Measurements from ENCODE around the gene BRD3OS.
A peak's percentile ranks its signal among the peaks of the same experiment; 100 is the strongest.

BRD3OS gene

GRCh38 chr9:133989625-133990365, 35.5 kb upstream of the BRD3OS start:
- no peak for DNase-seq

DNA sequence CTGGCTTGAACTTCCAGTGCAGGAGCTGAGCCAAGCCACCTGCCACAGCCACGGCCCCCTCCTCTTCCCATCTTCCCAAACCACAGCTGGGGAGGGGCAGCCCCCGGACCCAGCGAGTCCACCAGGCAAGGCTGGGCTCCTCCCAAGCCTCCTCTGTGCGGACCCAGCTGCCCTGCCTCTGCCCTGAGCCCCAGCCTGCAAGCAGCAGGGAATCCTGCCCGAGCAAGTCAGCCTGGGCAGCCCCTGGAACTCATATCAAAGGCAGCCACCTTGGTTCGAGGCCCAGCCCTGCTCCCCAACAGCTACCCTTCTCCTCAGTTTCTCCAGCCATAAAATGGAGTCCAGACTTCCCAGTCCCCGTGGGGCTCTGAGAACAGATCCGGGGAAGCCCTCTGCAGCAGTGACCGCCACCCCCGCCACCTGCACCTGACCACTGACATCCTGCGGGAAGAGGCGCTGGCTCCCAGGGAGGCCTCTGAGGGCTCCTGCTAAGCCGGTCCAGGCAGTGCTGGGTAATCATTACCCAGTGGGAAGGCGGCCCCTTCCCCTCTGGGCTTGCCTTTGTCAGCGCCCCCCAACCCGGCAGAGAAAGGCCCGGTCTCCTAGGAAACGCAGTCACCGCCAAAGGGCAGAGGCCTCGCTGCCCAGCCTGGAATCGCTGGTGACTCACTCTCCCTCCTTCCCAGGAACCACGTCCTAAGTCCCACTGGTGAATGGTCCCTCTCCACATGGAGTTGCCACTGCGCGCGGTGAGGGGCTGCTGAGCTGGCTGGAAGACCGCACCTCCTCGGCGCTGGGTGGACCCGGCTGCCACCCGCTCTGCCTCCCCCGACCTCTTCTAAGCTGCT, 34.7 kb upstream of the BRD3OS start:
- no peak for DNase-seq

- no peak for DNase-seq
Observed at GRCh38 chr9:133991214-133991921, 33.9 kb upstream of the BRD3OS start.

GRCh38 chr9:133991964-133992779, 33.1 kb upstream of the BRD3OS start, which contains the start of gene VAV2:
VAV2 (minus strand) TSS chr9:133992324; CDS start chr9:133992278, 46 bp downstream.
- peak; percentile 75 for DNase-seq

GRCh38 chr9:133992780-133993634, 32.3 kb upstream of the BRD3OS start:
- DNase-seq, result peak; percentile 92

DNA sequence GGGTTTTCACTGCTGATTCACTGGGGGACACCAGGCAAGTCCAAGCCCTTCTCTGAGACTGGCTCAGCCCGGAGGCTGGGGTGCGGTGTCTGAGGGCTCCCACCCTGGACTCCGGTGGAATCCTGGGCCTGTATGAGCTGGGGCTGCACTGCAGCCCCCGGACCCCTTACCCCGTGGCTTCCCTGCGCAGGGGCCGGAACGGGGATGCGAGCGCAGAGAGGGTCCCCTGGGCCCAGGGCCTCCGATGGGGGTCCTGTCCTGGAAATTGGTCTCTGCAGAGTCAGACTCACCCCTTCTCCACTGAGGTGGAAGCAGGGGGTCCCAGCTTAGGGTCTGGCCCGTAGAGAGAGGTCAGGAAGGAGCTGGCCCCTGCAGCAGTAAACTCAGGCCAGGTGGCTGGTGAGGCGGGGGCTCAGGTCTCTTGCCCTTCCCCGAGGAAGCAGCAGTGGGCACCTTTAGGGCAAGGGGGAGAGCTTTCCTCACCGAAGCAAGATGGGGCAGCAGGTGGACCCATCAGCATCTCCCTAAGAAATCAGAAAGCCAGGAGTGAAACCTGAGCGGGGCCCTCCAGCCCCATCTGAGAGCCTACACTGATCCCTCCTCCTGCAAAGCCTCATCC, 31.5 kb upstream of the BRD3OS start:
- DNase-seq, result no peak

- DNase-seq, result peak; percentile 83
Observed at GRCh38 chr9:133994353-133995011, 30.8 kb upstream of the BRD3OS start.

- DNase-seq, result no peak
Observed at GRCh38 chr9:133995012-133995896, 30.0 kb upstream of the BRD3OS start.

GRCh38 chr9:133996531-133997520, 28.5 kb upstream of the BRD3OS start:
- DNase-seq, result no peak

DNA sequence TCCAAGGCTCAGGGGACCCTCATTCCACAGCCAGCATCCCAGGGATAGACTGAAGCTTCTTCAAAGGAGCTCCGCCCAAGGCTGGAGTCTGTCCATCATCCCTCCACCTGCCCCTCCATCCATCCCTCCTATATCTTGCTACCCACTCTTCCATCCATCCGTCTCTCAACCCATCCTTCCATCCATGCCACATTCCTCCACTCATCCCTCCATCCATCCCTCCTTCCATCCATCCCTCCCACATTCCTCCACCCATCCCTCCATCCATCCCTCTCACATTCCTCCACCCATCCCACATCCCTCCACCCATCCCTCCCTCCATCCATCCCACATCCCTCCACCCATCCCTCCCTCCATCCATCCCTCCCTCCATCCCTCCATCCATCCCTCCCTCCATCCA, 27.7 kb upstream of the BRD3OS start:
- no peak for DNase-seq

- DNase-seq, result no peak
Observed at GRCh38 chr9:133998915-133999595, 26.2 kb upstream of the BRD3OS start.

DNA sequence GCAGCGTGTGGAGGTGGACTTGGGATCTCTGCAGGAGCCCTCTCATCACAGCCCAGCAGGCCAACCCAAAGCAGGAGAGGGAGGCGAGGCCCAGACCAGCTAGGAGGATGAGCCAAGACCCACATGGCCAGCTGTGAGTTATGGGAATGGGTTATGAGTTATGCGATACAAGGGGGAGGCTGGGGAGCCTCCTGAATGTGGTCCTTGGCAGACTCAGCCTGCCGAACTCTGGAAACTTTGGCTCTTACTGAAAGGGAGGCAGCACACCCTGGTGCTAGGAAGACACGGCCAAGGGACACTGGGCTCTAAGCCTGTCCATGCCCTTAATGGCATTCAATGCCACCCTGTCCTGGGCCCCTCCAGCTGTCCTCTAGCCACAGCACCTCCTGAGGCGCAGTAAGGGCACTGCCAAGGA, 25.4 kb upstream of the BRD3OS start:
- peak; percentile 79 for DNase-seq

GRCh38 chr9:134002796-134003195, 22.5 kb upstream of the BRD3OS start:
- no peak for DNase-seq

GRCh38 chr9:134003237-134003636, 22.0 kb upstream of the BRD3OS start:
- no peak for DNase-seq

- no peak for DNase-seq
Observed at GRCh38 chr9:134004131-134004873, 21.0 kb upstream of the BRD3OS start.

DNA sequence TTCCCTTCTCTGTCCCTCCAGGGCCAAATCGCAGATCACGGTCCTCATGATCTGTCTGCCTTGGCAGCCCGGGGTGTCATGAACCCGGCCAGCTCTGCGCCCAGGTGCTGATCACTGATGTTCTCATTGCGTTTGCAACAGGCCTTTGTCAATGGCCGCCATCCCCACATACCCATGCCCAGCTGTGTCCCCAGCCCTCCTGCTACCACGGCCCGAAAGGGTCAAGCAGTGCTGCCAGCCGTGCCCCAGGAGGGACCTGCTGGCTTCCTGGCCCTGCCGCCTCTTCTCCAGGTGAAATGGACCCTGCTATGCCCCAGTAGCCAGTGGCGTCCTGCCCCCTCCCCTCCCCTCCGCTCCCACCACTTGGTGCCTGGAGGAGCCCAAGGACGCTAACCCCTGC, 20.4 kb upstream of the BRD3OS start:
- DNase-seq, result no peak

DNA sequence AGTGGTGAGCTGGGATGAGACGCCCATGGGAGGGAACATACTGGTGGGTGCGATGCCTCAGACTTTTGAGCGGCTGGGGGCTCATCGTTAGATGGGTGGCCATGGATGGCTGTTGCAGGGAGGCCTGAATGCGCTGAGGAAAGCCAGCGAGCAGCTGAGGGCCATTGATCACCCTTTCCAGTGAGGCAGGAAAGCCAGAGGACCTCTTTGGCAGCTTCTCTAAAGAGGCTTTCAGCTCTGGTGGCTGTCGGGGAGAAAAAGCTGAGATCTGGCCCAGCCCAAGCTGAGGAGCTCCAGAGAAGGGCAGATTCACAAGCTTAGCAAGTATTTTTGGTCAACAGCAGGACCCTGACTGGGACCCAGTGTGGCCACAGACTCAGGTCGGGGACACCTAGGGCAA, 19.9 kb upstream of the BRD3OS start:
- no peak for DNase-seq
